ENCODE results near the gene OGFOD3. TPM values are rescaled to one million over a fixed set of nuclear protein-coding genes. Genes with fewer than 3 reads are reported as not detected.

Gene OGFOD3
- total RNA-seq, 1 experiment from 2014 or later: 25.0 TPM

DNA sequence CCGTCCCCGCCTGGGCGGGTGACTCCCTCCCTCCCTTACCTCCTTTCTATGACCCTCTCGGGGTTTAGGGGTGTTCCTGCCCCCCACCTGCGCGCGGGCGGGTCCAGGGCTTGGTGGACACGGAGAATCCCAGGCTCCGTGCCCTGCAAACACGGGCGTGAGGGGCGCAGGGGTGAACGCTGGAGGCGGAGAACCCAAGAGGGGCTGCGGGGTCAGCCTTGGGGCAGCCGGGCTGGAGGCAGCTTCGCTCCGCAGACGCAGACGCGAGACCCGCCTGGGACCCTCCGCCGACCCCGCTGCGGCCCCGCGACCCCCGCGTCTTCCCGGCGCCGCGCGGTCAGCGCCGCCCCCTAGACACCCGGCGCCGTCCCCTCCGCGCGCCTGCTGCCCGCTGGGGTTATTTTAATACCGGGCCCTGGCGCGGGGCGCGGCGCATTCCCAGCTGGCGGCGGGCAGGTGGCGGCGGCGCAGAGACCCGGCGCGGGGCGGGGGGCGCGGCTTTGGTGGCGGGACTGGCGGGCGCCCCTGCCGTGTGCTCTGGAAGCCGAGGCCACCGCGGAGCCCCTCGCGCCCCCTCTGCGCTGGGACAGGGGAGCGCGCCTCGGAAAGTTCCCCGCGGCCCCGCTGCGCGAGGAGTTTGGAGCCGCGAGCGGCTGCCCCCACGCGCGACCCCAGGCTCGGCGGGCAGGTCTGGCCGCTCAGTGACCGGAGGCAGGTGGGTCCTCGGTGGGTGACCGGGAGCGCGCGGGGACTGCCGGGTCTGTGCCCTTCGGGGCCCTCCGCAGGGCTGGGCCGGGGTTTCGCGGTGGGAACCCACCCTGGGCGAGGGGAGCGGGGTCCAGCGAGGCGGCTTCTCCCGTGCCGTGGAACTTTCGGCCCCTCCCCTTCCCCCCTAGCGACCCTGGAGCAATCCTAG is 46.8 kb downstream of the OGFOD3 start, which contains the start of gene UTS2R:
Gene UTS2R (plus strand): TSS at position 433 of the 916 bp plus-strand sequence. CDS start 2,560 bp downstream, outside the sequence.
- no peak for DNase-seq (ENCODE audit: low spot score)
- Histone ChIP-seq H3K27me3 (replicated peaks; ENCODE audit: insufficient read depth, low read depth, low read length, poor library complexity) (peaks cover 4% of the 10 kb centered on the region), H3K4me3 (ENCODE audit: low read depth, low read length, poor library complexity, severe bottlenecking) (peak within 1 kb of the TSS; percentile 44), H3K9me3 (ENCODE audit: low read depth, low read length, poor library complexity, severe bottlenecking) (no peaks in the 10 kb centered on the region), H3K4me1 (ENCODE audit: insufficient read depth, low read length, poor library complexity, severe bottlenecking) (peaks cover 14% of the 10 kb centered on the region), H3K27ac (ENCODE audit: low read depth, low read length, poor library complexity, severe bottlenecking) (peak within 1 kb of the TSS; percentile 37), H3K36me3 (ENCODE audit: insufficient read depth, low read length, poor library complexity, severe bottlenecking) (no peaks in the 10 kb centered on the region)
- BruUV-seq (replicated peaks): no TSS peak
- TF ChIP-seq EZH2 (IDR thresholded peaks at IDR 0.05; ENCODE audit: borderline replicate concordance, low read depth, low read length, poor library complexity, severe bottlenecking): no peak
- TF ChIP-seq, protein P1, sequence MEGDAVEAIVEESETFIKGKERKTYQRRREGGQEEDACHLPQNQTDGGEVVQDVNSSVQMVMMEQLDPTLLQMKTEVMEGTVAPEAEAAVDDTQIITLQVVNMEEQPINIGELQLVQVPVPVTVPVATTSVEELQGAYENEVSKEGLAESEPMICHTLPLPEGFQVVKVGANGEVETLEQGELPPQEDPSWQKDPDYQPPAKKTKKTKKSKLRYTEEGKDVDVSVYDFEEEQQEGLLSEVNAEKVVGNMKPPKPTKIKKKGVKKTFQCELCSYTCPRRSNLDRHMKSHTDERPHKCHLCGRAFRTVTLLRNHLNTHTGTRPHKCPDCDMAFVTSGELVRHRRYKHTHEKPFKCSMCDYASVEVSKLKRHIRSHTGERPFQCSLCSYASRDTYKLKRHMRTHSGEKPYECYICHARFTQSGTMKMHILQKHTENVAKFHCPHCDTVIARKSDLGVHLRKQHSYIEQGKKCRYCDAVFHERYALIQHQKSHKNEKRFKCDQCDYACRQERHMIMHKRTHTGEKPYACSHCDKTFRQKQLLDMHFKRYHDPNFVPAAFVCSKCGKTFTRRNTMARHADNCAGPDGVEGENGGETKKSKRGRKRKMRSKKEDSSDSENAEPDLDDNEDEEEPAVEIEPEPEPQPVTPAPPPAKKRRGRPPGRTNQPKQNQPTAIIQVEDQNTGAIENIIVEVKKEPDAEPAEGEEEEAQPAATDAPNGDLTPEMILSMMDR (conservative IDR thresholded peaks at IDR 0.05; ENCODE audit: low read depth, low read length): no peak
- intact Hi-C loops (cut with micrococcal nuclease; ENCODE audit: unreplicated experiment): no loop called here
- ChIA-PET CTCF (no interaction called here), POLR2A (ENCODE audit: low non-redundant PET) (no interaction called here)

DNA sequence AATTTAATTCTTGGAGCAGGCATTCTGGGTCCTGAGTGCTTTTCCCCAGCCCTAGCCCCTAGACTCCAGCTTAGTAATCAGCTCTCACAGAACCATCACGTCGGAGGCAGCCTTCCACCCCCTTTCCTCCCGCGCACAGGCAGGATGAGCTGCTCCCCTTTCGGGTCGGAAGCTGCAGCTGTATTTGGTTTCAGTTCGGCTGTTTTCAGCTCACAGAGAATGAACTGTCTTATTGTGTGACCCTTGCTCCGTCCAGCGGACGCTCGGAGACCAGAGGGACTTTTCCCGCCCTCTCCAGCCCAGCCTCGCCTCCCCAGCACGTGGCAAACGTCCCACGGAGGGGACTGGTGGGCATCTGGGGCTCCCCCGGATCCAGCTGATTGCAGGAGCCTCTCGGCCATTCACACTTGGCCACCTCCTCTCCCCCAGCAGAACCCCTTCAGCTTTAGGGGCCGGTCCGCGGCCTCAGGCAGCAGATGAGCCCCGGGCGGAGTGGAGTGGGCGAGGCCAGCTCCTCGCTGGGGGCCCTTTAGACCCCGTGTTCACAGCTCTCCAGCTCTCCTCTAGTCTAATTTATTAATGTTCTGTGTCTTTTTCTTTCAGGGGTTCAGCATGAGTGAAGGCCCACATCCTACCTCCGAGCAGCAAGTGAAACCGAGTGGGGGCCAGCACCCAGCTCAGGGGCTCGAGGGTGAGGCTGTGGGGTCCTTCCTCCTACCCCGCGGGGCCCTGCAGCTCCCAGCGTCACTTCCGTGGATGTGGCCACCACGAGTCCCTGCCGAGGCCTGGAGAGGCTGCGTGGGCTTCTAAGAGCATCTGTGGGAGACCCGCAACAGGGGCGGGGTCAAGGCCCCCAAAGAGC is 47.7 kb downstream of the OGFOD3 start:
- CTCF ChIA-PET: no interaction called here
- DNase-seq (ENCODE audit: low spot score): no peak
- Histone ChIP-seq H3K27me3 (replicated peaks; ENCODE audit: insufficient read depth, low read depth, low read length, poor library complexity) (peaks cover 4% of the 10 kb centered on the region), H3K27ac (ENCODE audit: low read depth, low read length, poor library complexity, severe bottlenecking) (no peak overlapping the region), H3K4me3 (ENCODE audit: low read depth, low read length, poor library complexity, severe bottlenecking) (peak overlapping the region; percentile 44), H3K9me3 (ENCODE audit: low read depth, low read length, poor library complexity, severe bottlenecking) (no peaks in the 10 kb centered on the region), H3K36me3 (ENCODE audit: insufficient read depth, low read length, poor library complexity, severe bottlenecking) (no peaks in the 10 kb centered on the region), H3K4me1 (ENCODE audit: insufficient read depth, low read length, poor library complexity, severe bottlenecking) (peaks cover 17% of the 10 kb centered on the region)
- intact Hi-C loops (cut with micrococcal nuclease; ENCODE audit: unreplicated experiment): no loop called here
- BruUV-seq (replicated peaks): no TSS peak
- POLR2A ChIA-PET (ENCODE audit: low non-redundant PET): no interaction called here
- no peak for TF ChIP-seq EZH2 (IDR thresholded peaks at IDR 0.05; ENCODE audit: borderline replicate concordance, low read depth, low read length, poor library complexity, severe bottlenecking)
- TF ChIP-seq, protein P1 (conservative IDR thresholded peaks at IDR 0.05; ENCODE audit: low read depth, low read length): no peak

DNA sequence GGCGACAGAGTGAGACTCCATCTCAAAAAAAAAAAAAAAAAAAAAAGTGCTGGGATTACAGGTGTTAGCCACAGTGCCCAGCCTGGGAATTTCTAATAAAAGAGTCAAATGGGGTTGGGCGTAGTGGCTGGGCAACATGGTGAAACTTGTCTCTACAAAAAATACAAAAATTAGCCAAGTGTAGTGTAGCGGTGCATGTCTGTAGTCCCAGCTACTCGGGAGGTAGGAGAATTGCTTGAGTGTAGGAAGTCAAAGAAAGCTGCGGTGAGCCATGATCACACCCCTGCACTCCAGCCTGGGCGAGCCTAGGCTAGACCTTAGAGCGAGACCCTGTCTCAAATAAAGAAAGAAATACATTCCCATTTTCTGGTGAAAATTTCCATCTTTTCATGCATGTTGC is 49.2 kb downstream of the OGFOD3 start:
- CTCF ChIA-PET: no interaction called here
- BruUV-seq (replicated peaks): no TSS peak
- Histone ChIP-seq H3K27me3 (replicated peaks; ENCODE audit: insufficient read depth, low read depth, low read length, poor library complexity) (peaks cover 4% of the 10 kb centered on the region), H3K36me3 (ENCODE audit: insufficient read depth, low read length, poor library complexity, severe bottlenecking) (no peaks in the 10 kb centered on the region), H3K4me3 (ENCODE audit: low read depth, low read length, poor library complexity, severe bottlenecking) (no peak overlapping the region), H3K9me3 (ENCODE audit: low read depth, low read length, poor library complexity, severe bottlenecking) (no peaks in the 10 kb centered on the region), H3K27ac (ENCODE audit: low read depth, low read length, poor library complexity, severe bottlenecking) (no peak overlapping the region), H3K4me1 (ENCODE audit: insufficient read depth, low read length, poor library complexity, severe bottlenecking) (peaks cover 19% of the 10 kb centered on the region)
- intact Hi-C loops (cut with micrococcal nuclease; ENCODE audit: unreplicated experiment): loop anchor here (5.0 kb wide), 1 partner anchor 43 kb away; no protein-coding TSS in a partner anchor
- POLR2A ChIA-PET (ENCODE audit: low non-redundant PET): interaction anchor here (0.8 kb wide), 1 partner anchor 54 kb away, joined by 13 read pairs; no protein-coding TSS in a partner anchor
- DNase-seq (ENCODE audit: low spot score): no peak
- TF ChIP-seq EZH2 (IDR thresholded peaks at IDR 0.05; ENCODE audit: borderline replicate concordance, low read depth, low read length, poor library complexity, severe bottlenecking): no peak
- TF ChIP-seq, protein P1 (conservative IDR thresholded peaks at IDR 0.05; ENCODE audit: low read depth, low read length): no peak

All from A673 (cell line).